Adipose tissue (tissue), 3 donors: ENCODE data around the gene CHRM1. TPM values are rescaled to one million over a fixed set of nuclear protein-coding genes. Genes with fewer than 3 reads are reported as not detected.

Experiments
- polyA plus RNA-seq, 3 donors: library from polyadenylated mRNA; stranded (reverse); fragments of 200-250 nt; gene quantifications; one replicate each; pipeline ENCODE4 v1.2.3, GENCODE V29; 2013
- donor health status: healthy with polysubstance abuse.
- donor health status: Bipolar disorder and iron deficiency.
- donor health status: healthy.

The CHRM1 gene
- polyA plus RNA-seq, 3 donors = 0.10 TPM; not detected in 2

Other genes starting within 250 kb of the CHRM1 start
- gene UQCC3, start 249.7 kb downstream of the CHRM1 start, polyA plus RNA-seq = 10 to 100 TPM in 2 of 3 donors, 1 to 10 TPM in 1; 9.4 to 16.0 (median 10.2) TPM
- gene LBHD1, start 249.1 kb downstream of the CHRM1 start, polyA plus RNA-seq = 1 to 10 TPM; 2.4 to 5.2 (median 4.4) TPM
- gene UBXN1, start 242.3 kb downstream of the CHRM1 start, polyA plus RNA-seq = 100 to 1,000 TPM; 127 to 237 (median 188) TPM
- gene LRRN4CL, start 231.8 kb downstream of the CHRM1 start, polyA plus RNA-seq = 10 to 100 TPM in 2 of 3 donors, 1 to 10 TPM in 1; 4.3 to 39.1 (median 17.7) TPM
- gene BSCL2, start 213.9 kb downstream of the CHRM1 start, polyA plus RNA-seq = 10 to 100 TPM; 45.9 to 61.7 (median 46.3) TPM
- under 1 TPM in 2 of 3 donors, not detected in 1; 0.09 to 0.12 TPM for gene GNG3, start 213.7 kb downstream of the CHRM1 start, polyA plus RNA-seq
- gene HNRNPUL2, start 193.9 kb downstream of the CHRM1 start, polyA plus RNA-seq = 10 to 100 TPM; 17.2 to 34.2 (median 23.1) TPM
- 10 to 100 TPM; 15.1 to 30.1 (median 16.2) TPM for gene TTC9C, start 192.9 kb downstream of the CHRM1 start, polyA plus RNA-seq
- gene ZBTB3, start 167.2 kb downstream of the CHRM1 start, polyA plus RNA-seq = 1 to 10 TPM; 1.7 to 4.2 (median 2.9) TPM
- gene POLR2G, start 159.8 kb downstream of the CHRM1 start, polyA plus RNA-seq = 100 to 1,000 TPM in 1 of 3 donors, 10 to 100 TPM in 2; 53.7 to 104 (median 86.3) TPM
- gene TAF6L, start 150.0 kb downstream of the CHRM1 start, polyA plus RNA-seq = 10 to 100 TPM; 13.1 to 18.2 (median 14.7) TPM
- 10 to 100 TPM; 46.0 to 65.1 (median 48.4) TPM for gene TMEM179B, start 134.0 kb downstream of the CHRM1 start, polyA plus RNA-seq
- gene TMEM223, start 129.4 kb downstream of the CHRM1 start, polyA plus RNA-seq = 10 to 100 TPM; 16.2 to 19.9 (median 19.3) TPM
- gene NXF1, start 115.9 kb downstream of the CHRM1 start, polyA plus RNA-seq = 10 to 100 TPM; 45.1 to 85.1 (median 68.3) TPM
- gene STX5, start 89.3 kb downstream of the CHRM1 start, polyA plus RNA-seq = 10 to 100 TPM; 29.6 to 40.2 (median 32.2) TPM
- not detected for gene TEX54, start 88.5 kb downstream of the CHRM1 start, polyA plus RNA-seq
- gene WDR74, start 81.8 kb downstream of the CHRM1 start, polyA plus RNA-seq = 10 to 100 TPM; 21.3 to 52.5 (median 37.5) TPM
- gene SLC3A2, start 40.5 kb downstream of the CHRM1 start, polyA plus RNA-seq = 100 to 1,000 TPM in 2 of 3 donors, 10 to 100 TPM in 1; 62.6 to 146 (median 103) TPM
- not detected for gene SLC22A6, start 63.6 kb upstream of the CHRM1 start, polyA plus RNA-seq
- not detected for gene SLC22A8, start 94.5 kb upstream of the CHRM1 start, polyA plus RNA-seq
- gene SLC22A24, start 222.9 kb upstream of the CHRM1 start, polyA plus RNA-seq = not detected